Activated naive CD8-positive, alpha-beta T cell treated with anti-CD3 and anti-CD28 coated beads, Interleukin-2, amount 50 U/mL, for 16 hours (primary cell): ENCODE measurements around the gene TAS2R1.
"Not testable (repeated sequence)": the region's sequence is repeated elsewhere in the genome, so short reads cannot be mapped to it uniquely, and the experiment has no call there.

Experiments used
- DNase-seq: peaks from one replicate; pipeline ENCODE4 v3.0.0-alpha.2; 2020; ENCODE audit warnings: low read depth, low spot score

The TAS2R1 gene

GRCh38 chr5:9622971-9623421 is 7.2 kb downstream of the TAS2R1 start:
- no peak for DNase-seq

- DNase-seq, result no peak
Observed at GRCh38 chr5:9621379-9621903, 8.7 kb downstream of the TAS2R1 start.

GRCh38 chr5:9619331-9620092 is 10.6 kb downstream of the TAS2R1 start:
- no peak for DNase-seq

- DNase-seq, result no peak
Observed at GRCh38 chr5:9617739-9618504, 12.2 kb downstream of the TAS2R1 start.

GRCh38 chr5:9617221-9617620 is 12.9 kb downstream of the TAS2R1 start:
- no peak for DNase-seq

- DNase-seq, result no peak
Observed at GRCh38 chr5:9615331-9615730, 14.8 kb downstream of the TAS2R1 start.

- no peak for DNase-seq
Observed at GRCh38 chr5:9613360-9613759, 16.8 kb downstream of the TAS2R1 start.

GRCh38 chr5:9610969-9611368 is 19.2 kb downstream of the TAS2R1 start:
- DNase-seq, result no peak

- DNase-seq, result no peak
Observed at GRCh38 chr5:9610364-9610763, 19.8 kb downstream of the TAS2R1 start.

GRCh38 chr5:9608093-9608492 is 22.1 kb downstream of the TAS2R1 start:
- no peak for DNase-seq

- no peak for DNase-seq
Observed at GRCh38 chr5:9605041-9605838, 24.9 kb downstream of the TAS2R1 start.

GRCh38 chr5:9604416-9604815 is 25.7 kb downstream of the TAS2R1 start:
- no peak for DNase-seq

GRCh38 chr5:9601055-9601739 is 29.0 kb downstream of the TAS2R1 start:
- DNase-seq, result no peak

- DNase-seq, result no peak
Observed at GRCh38 chr5:9599391-9599790, 30.8 kb downstream of the TAS2R1 start.

- not testable (repeated sequence) for DNase-seq
Observed at GRCh38 chr5:9598329-9598728, 31.8 kb downstream of the TAS2R1 start.

GRCh38 chr5:9597322-9597721 is 32.8 kb downstream of the TAS2R1 start:
- not testable (repeated sequence) for DNase-seq

GRCh38 chr5:9596824-9597223 is 33.3 kb downstream of the TAS2R1 start:
- DNase-seq, result no peak

GRCh38 chr5:9596171-9596780 is 33.9 kb downstream of the TAS2R1 start:
- no peak for DNase-seq

GRCh38 chr5:9594913-9595312 is 35.2 kb downstream of the TAS2R1 start:
- no peak for DNase-seq

- DNase-seq, result no peak
Observed at GRCh38 chr5:9589049-9589835, 40.9 kb downstream of the TAS2R1 start.
